Hindlimb muscle (tissue), 1 donor: ENCODE data around the gene ABO. TPM values are rescaled to one million over a fixed set of nuclear protein-coding genes. Genes with fewer than 3 reads are reported as not detected.
"Not testable (repeated sequence)": the region's sequence is repeated elsewhere in the genome, so short reads cannot be mapped to it uniquely, and the experiment has no call there.

Source experiments
- DNase-seq: peaks from one replicate; pipeline ENCODE4 v3.0.0-alpha.2; 2013
- polyA plus RNA-seq: library from polyadenylated mRNA; unstranded; fragments of 120-200 nt; gene quantifications from one replicate; pipeline ENCODE4 v1.2.1, GENCODE V29; 2013; ENCODE audit not compliant: insufficient read length

ABO gene
- polyA plus RNA-seq, 1 donor = 4.5 TPM

DNA sequence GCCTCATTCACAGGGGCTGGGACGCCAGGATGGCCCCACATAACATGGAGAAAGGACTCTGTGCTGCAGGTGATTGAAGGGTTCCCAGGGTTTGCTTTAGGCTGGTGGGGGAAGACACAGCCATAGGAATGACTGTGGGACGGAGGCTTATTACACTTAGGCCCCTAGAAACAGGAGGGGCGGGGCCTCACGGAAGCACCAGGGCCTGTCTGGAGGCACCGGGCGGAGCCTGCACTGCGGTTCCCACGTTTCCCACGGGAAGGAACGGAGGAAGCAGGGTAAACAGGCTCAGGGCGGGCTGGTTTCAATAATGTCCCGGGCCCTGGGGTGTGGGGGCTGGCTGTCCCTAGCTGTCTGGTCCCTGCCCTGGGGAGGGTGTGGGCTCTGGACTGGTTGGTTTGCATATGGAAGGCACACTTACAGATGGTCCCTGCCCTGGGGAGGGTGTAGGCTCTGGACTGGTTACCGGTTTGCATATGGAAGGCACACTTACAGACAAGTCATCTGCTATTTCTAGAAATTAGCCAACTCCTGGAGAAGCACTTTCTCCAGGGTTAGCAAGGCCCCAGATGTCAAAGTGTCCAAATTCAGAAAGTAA is 51.7 kb downstream of the ABO start:
- not testable (repeated sequence) for DNase-seq

DNA sequence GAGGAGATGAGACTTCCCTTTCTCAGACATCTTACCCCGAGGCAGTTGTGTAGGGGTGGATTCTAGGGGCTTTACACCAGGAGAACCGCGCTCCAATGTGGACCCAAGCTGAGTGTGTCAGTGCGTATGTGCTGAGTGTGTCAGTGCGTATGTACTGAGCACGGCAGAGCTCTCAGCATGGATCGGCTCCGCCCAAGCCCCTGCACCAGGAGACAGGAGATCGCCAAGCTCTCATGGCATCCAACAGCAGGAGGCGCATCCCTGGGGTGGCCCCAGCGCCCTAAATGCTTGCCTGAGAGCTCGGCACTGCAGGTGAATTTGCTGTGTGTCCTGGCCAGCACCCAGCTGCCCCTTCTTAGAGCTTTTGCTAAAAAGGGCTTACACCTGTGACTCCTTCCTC is 53.0 kb downstream of the ABO start:
- DNase-seq = not testable (repeated sequence)

DNA sequence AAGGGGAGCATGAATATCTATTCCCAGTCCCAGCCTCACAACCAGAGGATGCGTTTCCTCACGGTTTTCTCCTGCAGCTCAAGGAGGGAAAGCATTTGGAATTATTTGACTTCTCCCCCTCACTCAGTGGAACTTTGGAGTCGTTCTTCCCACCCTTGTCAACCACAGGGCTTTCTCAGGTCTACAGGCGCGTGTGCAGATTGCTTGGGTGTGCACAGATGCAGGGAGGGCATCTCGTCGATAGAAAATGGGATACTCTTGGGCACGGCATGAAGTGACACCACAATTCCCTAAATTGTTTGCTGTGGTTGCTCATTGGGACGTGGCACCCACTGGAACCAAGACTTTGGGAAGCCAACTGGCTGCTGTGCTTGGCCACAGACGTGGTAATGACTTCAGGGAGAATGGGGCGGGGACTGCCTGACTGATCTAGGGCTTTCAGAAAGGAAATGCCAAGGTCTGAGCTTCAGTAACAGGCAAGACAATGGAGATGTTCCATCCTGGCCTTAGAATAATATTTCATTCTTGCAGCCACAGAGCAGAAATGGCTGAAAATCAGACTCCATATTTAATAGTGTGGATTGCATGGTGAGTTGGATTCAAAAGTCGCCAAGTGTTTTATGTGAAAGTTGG is 53.7 kb downstream of the ABO start:
- no peak for DNase-seq

DNA sequence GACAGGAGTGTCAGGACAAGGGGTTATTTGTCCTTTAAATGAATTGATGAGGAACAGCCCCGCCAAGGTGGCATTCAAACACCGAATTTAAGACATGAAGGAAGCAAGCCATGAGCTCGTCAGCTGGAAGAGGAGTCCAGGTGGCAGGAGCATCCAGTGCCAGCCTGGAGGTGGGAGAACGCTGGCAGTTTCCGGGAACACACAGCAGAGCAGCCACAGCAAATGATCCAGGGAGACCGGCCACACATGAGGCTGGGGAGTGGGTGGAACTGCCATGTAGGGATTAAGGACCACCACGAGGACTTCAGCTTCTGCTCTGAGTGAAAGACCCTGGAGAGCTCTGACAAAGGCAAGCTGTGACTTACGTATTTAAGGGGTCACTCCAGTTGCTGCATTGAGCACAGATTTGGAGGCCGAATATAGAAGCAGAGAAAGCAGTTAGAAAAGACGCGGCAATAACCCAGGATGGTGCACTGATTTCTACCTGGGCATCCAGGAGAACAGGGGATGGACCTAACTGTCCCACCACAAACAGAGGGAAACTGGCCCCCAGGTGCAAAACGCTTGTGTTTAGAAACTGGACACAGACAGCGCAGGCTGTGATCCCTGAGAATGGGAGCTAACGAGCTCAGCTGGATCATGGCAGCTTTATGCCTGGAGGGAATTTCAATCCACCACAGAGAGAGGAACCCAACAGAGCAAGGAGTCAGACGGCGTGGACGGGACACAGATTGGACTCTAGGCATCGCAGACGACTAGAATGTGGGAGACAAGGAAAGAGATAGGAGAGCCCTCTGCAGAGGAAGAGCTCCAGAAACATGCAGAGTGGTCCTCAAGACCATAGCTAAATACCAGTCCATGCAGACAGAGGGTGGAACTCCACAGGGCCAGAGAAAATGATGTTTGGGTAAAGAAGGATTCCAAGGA is 56.7 kb downstream of the ABO start:
- not testable (repeated sequence) for DNase-seq

DNA sequence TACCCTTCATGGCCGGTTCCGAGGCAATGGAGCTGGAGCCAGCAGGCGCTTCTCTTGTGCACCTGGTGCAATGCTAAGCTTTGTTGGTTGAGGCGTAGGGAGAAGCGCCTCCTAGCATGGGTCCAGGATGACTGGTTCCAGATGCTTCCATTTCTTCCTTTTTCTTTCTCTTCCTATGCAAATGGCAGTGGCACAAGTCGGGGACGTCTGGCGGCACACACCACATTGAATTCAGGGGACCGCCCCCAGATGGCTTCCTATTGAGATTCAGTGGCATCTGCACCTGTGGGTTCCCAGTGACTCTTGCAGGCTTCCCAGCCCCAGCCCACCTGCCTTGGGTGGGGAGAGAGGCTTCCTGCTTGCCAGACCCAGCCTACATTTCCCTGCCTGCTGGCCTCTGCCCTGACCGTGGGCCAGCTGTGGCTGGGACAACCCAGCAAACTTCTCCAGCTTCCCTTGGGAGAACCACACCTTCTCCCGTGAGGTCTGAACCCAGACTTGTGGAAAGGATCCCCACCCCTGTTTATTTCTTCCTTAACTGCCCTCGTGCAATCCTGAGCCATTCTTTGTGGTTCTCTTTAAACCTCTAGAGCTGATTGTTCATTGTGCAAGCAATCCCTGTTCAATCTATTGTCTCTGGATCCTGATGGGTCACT is 57.5 kb downstream of the ABO start:
- DNase-seq = not testable (repeated sequence)

DNA sequence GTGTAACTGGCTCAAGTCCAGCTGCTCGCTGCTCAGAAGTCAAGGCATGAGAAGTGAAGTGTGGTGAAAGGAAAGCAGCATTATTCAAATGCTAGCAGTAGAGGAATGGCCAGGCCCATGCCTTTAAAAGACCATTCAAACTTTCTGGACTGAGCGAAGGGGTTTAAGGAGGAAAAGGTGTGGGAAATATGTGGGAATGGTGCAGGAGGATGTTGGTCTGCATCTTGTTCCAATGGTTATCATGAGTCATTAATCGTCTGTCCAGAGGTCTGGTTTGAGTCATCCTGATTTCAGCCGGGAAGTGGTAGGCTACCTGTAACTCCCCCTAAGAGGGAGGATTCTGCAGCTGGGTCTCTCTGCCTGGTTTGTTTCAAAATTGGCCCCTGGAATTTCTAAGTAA is 60.7 kb downstream of the ABO start:
- not testable (repeated sequence) for DNase-seq

DNA sequence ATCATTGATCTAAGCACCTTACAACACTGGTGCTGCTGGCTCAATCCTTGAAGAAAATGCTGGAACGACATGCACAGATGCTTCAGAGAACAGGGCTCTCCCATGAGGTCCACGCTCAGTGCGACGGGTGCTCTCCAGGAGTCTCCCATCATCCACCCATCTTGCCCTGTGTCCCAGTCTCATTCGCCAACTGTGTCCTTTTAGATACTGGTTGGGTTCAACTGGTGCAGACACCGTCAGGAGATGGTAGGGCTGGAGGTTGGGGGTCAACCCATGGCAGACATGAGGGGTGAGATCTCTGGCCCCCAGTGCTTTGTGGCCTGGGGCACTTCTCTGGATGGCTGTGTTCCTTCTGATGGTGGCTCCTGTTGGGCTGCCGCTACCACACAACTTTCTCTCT is 64.4 kb downstream of the ABO start:
- no peak for DNase-seq

DNA sequence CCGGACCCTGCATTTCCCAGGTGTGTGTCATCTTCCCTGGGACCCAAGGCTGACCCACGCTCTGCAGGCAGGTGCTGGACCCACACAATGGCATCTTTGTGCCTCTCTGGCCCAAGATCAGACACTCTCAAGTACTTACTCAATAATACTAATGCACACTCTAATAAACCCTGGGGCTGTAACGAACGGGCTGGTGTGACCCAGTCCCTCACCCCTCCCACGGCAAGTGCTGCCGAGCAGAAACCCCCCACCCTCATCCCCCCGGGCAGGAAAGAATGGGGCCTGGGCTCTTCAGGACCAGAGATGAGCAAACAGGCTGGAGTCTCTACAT is 64.8 kb downstream of the ABO start:
- DNase-seq = no peak

DNA sequence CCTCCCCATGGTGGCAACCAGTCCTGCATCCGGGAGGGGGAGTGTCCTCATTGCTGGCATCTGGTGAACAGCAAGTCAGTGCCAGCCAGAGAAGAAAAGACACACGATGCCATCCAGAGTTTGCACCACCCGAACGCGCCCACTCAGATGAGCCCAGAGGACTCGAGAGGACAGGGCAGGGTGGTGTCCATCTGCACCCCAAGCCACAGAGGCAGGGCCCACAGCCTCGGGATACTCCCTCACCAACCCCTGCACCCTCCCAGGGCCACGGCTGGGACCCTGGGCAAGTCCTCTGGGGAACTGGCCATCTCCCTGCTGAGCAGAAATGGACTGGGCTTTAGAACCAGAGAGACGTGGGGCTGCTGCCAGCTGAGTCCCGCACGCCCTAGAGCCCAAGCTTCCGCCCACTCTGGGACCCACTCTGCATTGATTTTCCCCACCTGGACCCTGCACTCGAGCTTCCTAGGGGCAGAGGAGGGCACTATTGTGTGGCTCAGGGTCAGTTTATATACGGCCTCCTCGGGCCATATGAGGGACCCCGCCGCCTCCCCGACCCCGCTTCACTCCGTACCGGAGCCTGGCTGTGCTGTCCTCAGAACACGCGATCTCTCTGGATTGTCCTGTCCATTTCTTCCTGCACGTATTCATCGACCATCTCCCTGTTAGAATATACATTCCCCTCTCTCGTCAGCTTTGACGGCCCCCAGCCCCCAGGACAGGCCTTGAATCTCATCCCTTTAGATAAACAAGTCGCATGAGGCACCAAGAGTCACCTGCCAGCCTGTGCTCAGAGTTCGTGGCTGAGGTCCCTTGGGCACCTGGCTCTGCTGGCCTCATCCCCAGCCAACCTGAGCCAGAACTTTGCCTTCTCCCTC is 65.4 kb downstream of the ABO start:
- not testable (repeated sequence) for DNase-seq

DNA sequence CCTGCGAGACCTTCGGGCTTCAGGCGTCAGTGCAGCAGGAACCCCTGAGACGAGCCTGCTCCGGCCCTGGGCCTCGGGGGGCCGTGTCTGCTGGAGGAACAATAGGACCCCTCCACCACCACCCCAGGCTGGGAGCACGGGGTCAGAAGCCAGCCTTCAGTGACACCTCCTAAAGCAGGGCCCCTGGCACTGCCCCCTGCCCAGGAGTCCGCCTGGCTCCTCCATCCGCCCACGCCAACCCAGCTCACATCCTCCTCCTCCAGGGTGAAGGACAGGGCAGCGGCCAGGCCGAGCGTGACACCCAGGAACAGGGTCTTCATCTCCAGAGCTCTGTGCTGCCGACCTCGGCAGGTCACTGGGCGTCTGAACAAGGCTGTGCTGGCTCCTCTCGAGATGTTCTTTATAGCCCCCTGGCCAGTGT is 66.1 kb downstream of the ABO start, which contains the start of gene OBP2B:
Gene OBP2B (minus strand): TSS at position 371 of the 421 bp plus-strand sequence. CDS start 51 bp downstream, at position 320.
- not testable (repeated sequence) for DNase-seq

DNA sequence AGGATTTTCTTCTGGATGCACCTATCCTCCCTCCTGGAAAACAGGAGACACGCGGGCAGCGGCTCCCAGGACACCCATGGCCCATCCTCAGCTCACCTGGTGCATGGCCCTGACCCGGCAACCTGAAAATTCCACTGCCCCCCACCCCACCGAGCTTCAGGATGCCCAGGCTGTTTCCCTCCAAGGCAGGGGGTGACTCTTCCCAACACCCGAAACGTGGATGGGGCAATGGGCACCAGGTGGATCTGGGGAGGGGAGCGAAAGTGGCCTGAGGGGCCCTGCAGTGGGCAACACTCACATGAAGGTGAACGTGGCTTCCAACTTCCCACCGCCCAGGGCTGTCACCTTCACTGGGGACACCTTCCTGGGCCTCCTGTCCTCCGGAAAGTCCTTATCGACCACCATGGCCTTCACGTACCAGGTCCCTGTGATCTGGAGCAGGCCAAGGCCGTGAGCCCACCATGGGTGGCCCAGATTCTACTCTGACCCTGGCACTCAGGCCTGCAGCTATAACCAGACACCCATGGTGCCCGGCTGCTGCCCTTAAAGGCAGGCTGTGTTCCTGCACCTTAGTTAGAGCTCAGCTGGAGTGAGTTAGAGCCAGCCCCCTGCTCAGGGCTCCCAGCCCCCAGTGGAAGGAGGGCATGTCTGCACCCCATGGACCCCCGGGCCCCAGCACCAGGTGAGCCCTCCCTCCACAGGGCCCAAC is 66.7 kb downstream of the ABO start:
- not testable (repeated sequence) for DNase-seq

DNA sequence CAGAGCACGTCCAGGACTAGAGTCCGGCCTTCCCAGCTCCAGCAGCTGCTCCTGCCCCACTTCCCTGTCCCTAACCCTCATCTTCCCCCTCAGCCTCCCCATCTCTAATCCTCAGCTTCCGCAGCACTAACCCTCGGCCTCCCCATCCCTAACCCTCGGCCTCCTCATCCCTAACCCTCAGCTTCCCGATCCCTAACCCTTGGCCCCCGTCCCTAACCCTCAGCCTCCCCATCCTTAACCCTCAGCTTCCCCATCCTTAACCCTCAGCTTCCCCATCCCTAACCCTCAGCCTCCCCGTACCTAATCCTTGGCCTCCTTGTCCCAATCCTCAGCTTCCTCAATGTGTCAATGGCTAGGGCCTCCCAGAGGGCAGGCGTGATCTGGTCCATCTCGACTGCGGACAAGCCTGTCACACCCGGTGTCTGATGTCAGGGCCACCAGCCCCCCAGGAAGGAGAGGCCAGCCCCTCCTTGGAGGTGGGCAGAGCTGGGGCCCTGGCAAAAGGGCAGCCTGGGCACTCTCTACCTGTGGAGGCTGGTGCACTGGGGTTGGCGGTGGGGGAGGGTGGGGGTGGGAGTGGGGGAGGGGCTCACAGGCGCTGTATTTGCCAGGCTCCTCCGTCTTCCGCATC is 67.3 kb downstream of the ABO start:
- no peak for DNase-seq

DNA sequence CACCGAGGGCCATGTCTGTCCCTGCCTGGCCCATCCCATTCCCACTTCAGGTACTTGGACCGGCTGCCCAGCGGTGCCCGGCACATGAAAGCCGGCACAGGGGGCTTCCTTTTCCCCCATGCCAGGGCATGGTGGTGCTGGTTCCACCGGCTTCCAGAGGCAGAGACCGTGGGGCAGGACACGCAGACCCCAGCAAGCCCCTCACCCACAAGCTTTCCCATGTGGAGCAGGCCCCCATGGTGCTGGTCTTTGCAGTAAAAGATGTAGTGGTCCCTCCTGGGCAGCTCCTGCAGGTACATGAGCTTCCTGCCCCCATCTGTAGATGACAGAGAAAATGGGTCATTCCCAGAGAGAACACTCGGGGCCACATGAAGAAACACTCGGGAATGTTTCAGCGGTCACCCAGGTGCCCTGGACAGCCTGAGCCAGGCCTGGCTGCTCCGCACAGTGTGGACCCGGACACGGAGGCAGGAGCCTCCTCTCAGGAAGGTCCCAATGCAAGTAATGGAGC is 67.9 kb downstream of the ABO start:
- no peak for DNase-seq

DNA sequence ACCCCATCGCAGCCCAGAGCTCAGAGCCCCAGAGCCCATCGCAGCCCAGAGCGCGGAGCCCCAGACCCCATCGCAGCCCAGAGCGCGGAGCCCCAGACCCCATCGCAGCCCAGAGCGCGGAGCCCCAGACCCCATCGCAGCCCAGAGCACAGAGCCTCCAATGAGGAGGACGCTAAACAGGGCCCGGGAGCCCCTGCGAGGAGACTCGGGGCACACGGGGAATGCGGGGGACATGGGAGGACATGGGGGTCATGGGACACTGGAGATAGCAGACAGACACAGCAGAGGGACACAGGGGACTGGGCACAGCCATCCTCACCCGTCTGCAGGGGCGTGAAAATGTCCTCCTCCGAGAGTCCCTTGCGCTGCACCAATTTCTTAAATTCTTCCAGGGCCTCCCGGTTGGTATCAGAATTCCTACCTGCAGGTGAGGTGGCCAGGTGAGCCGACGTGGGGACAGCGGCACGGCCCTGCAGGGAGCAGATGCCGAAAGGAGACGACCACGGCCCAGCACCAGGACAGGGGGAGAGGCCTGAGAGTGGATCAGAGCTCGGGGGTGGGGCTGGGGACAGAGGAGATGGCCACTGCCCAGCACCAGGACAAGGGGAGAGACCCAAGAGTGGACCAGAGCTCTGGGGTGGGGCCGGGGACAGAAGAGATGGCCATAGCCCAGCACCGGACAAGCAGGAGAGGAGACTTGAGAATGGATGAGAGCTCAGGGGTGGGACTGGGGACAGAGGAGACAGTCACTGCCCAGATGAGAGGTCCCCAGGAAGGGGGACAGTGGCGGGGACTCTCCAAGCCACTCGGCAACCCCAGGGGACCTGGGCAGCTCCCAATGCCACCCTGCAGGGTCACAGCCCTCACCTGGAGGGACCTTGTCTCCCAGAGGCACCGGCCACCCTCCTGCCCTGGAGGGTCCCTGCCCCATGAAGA is 68.7 kb downstream of the ABO start:
- no peak for DNase-seq

DNA sequence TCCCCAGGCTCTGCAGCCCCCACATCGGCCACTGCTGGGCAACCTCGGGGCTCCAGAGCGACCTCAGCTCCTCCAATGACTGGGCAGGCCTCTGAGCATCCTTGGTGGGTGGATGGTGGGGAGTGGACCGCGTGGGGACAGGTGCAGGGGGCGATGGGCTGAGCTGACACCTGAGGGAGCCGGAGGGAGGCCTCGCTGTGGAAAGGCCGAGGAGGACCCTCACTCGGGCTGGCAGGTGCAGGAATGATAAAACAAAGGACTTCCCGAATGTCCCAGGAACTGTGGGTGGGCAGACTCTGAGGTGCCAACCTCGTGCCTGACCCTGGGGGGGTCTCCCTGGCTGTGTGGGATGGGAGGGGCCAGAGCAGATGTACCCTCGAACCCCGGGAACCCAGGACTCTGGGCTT is 69.5 kb downstream of the ABO start:
- DNase-seq = not testable (repeated sequence)
